C1 segment of cervical spinal cord (tissue), 14 donors: ENCODE data around the gene NPIPA7.
"Not testable (repeated sequence)": the region's sequence is repeated elsewhere in the genome, so short reads cannot be mapped to it uniquely, and the experiment has no call there.

ENCODE experiments used
- DNase-seq, 14 donors: peaks; one replicate each; lab custom pipeline; 2025; lab: John Stamatoyannopoulos, UW

Gene NPIPA7

DNA sequence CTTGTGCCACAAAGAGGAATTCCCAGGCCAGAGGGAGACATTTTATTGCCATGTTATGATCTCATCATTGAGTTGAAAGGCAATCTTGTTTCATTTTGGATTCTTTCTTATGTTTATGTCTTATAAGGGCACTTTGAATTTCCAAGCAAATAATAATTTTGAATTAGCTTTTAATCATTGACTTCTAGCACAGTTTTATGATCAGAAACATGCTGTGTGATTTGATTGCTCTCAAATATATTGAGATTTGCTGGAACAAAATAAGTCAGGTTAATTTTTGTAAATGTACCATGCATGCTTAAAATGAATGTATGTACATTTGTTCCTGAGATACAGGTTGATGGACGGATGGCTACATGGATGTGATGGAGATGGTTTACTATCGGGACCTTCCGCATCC lies at the start of gene NPIPA7:
Gene NPIPA7 (plus strand): TSS at position 301 of the 400 bp plus-strand sequence. CDS start 105 bp downstream, outside the sequence.
- not testable (repeated sequence) for DNase-seq

DNA sequence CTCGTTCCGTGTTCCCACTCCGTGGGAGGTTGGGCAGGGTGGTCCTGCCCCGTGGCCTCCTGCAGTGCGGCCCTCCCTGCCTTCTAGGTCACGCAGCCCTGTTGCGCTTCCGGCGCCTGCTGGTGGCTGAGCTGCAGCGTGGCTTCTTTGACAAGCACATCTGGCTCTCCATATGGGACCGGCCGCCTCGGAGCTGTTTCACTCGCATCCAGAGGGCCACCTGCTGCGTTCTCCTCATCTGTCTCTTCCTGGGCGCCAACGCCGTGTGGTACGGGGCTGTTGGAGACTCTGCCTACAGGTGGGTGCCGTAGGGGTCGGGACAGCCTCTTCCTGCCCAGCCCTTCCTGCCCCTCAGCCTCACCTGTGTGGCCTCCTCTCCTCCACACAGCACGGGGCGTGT lies 47.5 kb upstream of the NPIPA7 start:
- DNase-seq = not testable (repeated sequence)

DNA sequence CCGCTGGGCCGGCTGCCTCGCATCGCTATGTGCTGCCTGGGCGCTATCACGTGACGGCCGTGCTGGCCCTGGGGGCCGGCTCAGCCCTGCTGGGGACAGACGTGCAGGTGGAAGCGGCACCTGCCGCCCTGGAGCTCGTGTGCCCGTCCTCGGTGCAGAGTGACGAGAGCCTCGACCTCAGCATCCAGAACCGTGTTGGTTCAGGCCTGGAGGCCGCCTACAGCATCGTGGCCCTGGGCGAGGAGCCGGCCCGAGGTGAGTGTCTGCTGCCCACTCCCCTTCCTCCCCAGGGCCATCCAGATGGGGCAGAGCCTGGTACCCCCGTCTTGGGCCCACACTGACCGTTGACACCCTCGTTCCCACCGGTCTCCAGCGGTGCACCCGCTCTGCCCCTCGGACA lies 21.4 kb upstream of the NPIPA7 start:
- not testable (repeated sequence) for DNase-seq

GRCh38 chr16:16358539-16359240 lies 20.2 kb upstream of the NPIPA7 start:
- DNase-seq = not testable (repeated sequence)

DNA sequence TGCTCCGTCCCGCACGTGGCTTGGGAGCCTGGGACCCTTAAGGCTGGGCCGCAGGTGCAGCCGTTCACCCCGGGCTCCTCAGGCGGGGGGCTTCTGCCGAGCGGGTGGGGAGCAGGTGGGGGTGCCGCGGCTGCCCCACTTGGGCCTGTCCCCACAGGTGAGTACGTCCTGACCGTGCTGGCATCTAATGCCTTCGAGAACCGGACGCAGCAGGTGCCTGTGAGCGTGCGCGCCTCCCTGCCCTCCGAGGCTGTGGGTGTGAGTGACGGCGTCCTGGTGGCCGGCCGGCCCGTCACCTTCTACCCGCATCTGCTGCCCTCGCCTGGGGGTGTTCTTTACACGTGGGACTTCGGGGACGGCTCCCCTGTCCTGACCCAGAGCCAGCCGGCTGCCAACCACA lies 15.3 kb upstream of the NPIPA7 start:
- not testable (repeated sequence) for DNase-seq

DNA sequence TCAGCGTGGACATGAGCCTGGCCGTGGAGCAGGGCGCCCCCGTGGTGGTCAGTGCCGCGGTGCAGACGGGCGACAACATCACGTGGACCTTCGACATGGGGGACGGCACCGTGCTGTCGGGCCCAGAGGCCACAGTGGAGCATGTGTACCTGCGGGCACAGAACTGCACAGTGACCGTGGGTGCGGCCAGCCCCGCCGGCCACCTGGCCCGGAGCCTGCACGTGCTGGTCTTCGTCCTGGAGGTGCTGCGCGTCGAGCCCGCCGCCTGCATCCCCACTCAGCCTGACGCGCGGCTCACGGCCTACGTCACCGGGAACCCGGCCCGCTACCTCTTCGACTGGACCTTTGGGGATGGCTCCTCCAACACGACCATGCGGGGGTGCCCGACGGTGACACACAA lies 14.8 kb upstream of the NPIPA7 start:
- not testable (repeated sequence) for DNase-seq

- not testable (repeated sequence) for DNase-seq
These were observed 14.2 kb upstream of the NPIPA7 start for GRCh38 chr16:16364701-16365100.

DNA sequence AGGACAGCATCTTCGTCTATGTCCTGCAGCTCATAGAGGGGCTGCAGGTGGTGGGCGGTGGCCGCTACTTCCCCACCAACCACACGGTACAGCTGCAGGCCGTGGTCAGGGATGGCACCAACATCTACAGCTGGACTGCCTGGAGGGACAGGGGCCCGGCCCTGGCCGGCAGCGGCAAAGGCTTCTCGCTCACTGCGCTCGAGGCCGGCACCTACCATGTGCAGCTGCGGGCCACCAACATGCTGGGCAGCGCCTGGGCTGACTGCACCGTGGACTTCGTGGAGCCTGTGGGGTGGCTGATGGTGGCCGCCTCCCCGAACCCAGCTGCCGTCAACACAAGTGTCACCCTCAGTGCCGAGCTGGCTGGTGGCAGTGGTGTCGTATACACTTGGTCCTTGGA lies 13.6 kb upstream of the NPIPA7 start:
- not testable (repeated sequence) for DNase-seq

DNA sequence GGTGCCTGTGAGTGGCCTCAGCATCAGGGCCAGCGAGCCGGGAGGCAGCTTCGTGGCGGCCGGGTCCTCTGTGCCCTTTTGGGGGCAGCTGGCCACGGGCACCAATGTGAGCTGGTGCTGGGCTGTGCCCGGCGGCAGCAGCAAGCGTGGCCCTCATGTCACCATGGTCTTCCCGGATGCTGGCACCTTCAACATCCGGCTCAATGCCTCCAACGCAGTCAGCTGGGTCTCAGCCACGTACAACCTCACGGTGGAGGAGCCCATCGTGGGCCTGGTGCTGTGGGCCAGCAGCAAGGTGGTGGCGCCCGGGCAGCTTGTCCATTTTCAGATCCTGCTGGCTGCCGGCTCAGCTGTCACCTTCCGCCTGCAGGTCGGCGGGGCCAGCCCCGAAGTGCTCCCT lies 13.1 kb upstream of the NPIPA7 start:
- DNase-seq = not testable (repeated sequence)

DNA sequence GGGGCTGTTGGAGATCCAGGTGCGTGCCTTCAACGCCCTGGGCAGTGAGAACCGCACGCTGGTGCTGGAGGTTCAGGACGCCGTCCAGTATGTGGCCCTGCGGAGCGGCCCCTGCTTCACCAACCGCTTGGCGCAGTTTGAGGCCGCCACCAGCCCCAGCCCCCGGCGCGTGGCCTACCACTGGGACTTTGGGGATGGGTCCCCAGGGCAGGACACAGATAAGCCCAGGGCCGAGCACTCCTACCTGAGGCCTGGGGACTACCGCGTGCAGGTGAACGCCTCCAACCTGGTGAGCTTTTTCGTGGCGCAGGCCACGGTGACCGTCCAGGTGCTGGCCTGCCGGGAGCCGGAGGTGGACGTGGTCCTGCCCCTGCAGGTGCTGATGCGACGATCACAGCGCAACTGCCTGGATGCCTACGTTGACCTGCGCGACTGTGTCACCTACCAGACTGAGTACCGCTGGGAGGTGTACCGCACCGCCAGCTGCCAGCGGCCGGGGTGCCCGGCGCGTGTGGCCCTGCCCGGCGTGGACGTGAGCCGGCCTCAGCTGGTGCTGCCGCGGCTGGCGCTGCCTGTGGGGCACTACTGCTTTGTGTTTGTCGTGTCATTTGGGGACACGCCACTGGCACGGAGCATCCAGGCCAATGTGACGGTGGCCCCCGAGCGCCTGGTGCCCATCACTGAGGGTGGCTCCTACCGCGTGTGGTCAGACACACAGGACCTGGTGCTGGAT lies 12.2 kb upstream of the NPIPA7 start:
- DNase-seq = not testable (repeated sequence)

GRCh38 chr16:16367285-16367628 lies 11.7 kb upstream of the NPIPA7 start:
- not testable (repeated sequence) for DNase-seq

- not testable (repeated sequence) for DNase-seq
These were observed 9.7 kb upstream of the NPIPA7 start for GRCh38 chr16:16369081-16369856.

DNA sequence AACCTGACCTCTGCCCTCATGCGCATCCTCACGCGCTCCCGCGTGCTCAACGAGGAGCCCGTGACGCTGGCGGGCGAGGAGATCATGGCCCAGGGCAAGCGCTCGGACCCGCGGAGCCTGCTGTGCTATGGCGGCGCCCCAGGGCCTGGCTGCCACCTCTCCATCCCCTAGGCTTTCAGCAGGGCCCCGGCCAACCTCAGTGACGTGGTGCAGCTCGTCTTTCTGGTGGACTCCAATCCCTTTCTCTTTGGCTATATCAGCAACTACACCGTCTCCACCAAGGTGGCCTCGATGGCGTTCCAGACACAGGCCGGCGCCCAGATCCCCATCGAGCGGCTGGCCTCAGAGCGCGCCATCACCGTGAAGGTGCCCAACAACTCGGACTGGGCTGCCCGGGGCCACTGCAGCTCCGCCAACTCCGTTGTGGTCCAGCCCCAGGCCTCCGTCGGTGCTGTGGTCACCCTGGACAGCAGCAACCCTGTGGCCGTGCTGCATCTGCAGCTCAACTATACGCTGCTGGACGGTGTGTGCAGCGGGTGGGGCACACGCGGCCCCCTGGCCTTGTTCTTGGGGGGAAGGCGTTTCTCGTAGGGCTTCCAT lies 7.7 kb upstream of the NPIPA7 start:
- DNase-seq = not testable (repeated sequence)

GRCh38 chr16:16374192-16374591 lies 4.7 kb upstream of the NPIPA7 start:
- not testable (repeated sequence) for DNase-seq

DNA sequence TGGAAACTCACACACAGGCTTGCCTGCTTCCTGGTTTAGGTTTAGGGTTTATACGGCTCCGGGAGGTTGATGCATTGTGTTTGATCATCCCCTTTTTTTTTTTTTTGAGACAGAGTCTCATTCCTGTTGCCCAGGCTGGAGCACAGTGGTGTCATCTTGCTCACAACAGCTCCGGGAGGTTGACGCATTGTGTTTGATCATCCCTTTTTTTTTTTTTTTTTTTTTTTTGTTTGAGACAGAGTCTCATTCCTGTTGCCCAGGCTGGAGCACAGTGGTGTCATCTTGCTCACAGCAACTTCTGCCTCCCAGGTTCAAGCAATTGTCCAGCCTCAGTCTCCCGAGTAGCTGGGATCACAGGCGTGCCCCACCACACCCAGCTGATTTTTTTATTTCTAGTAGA lies 20.7 kb downstream of the NPIPA7 start:
- not testable (repeated sequence) for DNase-seq

DNA sequence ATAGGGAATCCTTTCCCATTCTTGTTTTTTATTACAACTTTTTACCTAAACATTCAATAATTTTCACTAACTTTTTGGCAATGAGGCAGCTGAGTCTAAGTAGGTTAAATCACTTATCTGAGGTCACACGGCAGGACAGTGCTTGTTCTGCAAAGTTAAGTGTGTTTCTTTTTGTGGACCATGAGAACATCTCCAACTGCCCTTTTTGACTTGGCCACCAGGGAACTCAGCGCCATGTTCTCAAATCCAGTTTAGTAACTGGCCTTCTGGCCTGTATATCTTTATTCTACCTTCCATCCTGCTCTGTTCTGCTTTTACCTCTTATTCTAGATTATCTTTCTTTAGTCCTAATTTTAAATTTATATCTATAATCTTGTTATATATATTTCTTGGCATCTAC lies 23.4 kb downstream of the NPIPA7 start:
- DNase-seq = not testable (repeated sequence)

DNA sequence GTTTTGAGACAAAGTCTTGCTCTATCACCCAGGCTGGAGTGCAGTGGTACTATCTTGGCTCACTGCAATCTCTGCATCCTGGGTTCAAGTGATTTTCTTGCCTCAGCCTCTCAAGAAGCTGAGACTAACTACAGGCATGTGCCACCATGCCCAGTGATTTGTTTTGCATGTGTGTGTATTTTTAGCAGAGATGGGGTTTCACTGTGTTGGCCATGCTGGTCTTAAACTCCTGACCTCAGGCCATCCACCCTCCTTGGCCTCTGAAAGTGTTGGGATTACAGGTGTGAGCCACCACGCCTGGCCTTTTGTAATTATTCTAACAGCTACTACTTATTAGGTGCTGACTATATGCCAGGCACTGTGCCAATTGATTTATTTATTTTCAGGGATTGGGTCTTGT lies 25.3 kb downstream of the NPIPA7 start:
- not testable (repeated sequence) for DNase-seq

- not testable (repeated sequence) for DNase-seq
These were observed 26.5 kb downstream of the NPIPA7 start for GRCh38 chr16:16405421-16405820.

DNA sequence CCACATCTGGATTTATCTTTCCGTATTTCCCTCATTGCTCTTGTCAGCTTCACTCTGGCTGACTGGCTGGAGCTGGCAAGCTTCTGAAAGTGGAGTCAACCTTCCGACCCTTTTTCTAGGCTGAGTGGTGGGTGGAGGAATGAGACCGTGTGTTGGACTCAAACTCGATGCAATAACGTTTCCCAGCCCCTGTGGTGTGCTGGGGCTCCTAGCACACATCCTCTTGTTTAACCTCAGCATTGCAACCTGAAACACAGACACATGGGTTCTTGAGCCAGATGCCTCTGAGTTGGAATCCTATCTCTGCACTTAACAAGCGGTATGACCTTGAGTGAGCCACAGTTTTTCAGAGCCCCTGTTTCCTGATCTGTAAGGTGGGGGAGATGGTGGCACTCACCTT lies 29.5 kb downstream of the NPIPA7 start:
- DNase-seq = not testable (repeated sequence)

GRCh38 chr16:16413773-16414172 lies 34.8 kb downstream of the NPIPA7 start:
- not testable (repeated sequence) for DNase-seq

GRCh38 chr16:16417071-16417470 lies 38.1 kb downstream of the NPIPA7 start:
- DNase-seq = not testable (repeated sequence)
